Kidney epithelial cell (primary cell): Measurements from ENCODE around the gene LAYN. TPM values are rescaled to one million over a fixed set of nuclear protein-coding genes. Genes with fewer than 3 reads are reported as not detected.

Source experiments
- DNase-seq: peaks from one replicate; pipeline ENCODE4 v3.0.0-alpha.2; 2010; ENCODE audit warnings: low read depth
- H3K27me3 ChIP-seq: 2 replicates; pipeline ENCODE4 v1.6.0; 2011; ENCODE audit warnings: low read length; ENCODE audit not compliant: control insufficient read depth, insufficient read depth
- H3K36me3 ChIP-seq: 2 replicates; pipeline ENCODE4 v1.5.1; 2011; ENCODE audit warnings: low read length; ENCODE audit not compliant: control insufficient read depth, insufficient read depth
- H3K4me3 ChIP-seq: 2 replicates; pipeline ENCODE4 v1.5.1; 2011; ENCODE audit warnings: low read depth, mild to moderate bottlenecking, control low read depth, low read length
- total RNA-seq: library from RNA; depleted of rRNA; stranded (reverse); fragments of >200 nt; gene quantifications from 2 replicates; pipeline ENCODE4 v1.2.3, GENCODE V29; 2015
- TF ChIP-seq, protein P1 (sequence below): IDR thresholded peaks from 2 replicates; pipeline ENCODE4 v1.5.1; 2011; ENCODE audit warnings: mild to moderate bottlenecking, moderate library complexity, low read length, control low read depth, inconsistent platforms; ENCODE audit not compliant: insufficient read depth, poor library complexity, severe bottlenecking

LAYN gene
- total RNA-seq, 1 donor from 2014 or later, result 29.1 TPM

DNA sequence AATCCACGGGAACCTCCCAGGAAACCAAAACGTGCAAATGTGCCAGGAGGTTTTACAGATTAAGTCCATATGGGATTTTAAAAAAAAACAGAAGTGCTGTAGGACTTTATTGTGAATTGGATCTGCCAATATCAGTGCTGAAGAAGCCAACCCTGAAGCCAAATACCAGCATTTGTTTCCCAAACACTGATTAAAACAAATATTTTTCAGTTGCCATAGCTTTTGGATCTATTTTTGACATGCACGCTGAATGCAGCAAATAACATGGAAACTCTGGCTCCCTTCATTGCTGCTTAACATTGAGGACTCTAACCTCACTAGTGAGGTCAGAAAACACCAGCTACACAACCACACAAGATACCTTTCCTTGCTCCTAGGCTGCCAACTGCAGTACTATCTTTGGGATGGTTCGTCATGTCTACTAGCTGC lies 33.3 kb downstream of the LAYN start:
- H3K36me3 ChIP-seq, result no peaks in the 10 kb centered on the region
- H3K27me3 ChIP-seq, result no peaks in the 10 kb centered on the region
- DNase-seq, result no peak
- no peak overlapping the region for H3K4me3 ChIP-seq
- TF ChIP-seq, protein P1, sequence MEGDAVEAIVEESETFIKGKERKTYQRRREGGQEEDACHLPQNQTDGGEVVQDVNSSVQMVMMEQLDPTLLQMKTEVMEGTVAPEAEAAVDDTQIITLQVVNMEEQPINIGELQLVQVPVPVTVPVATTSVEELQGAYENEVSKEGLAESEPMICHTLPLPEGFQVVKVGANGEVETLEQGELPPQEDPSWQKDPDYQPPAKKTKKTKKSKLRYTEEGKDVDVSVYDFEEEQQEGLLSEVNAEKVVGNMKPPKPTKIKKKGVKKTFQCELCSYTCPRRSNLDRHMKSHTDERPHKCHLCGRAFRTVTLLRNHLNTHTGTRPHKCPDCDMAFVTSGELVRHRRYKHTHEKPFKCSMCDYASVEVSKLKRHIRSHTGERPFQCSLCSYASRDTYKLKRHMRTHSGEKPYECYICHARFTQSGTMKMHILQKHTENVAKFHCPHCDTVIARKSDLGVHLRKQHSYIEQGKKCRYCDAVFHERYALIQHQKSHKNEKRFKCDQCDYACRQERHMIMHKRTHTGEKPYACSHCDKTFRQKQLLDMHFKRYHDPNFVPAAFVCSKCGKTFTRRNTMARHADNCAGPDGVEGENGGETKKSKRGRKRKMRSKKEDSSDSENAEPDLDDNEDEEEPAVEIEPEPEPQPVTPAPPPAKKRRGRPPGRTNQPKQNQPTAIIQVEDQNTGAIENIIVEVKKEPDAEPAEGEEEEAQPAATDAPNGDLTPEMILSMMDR, result no peak

DNA sequence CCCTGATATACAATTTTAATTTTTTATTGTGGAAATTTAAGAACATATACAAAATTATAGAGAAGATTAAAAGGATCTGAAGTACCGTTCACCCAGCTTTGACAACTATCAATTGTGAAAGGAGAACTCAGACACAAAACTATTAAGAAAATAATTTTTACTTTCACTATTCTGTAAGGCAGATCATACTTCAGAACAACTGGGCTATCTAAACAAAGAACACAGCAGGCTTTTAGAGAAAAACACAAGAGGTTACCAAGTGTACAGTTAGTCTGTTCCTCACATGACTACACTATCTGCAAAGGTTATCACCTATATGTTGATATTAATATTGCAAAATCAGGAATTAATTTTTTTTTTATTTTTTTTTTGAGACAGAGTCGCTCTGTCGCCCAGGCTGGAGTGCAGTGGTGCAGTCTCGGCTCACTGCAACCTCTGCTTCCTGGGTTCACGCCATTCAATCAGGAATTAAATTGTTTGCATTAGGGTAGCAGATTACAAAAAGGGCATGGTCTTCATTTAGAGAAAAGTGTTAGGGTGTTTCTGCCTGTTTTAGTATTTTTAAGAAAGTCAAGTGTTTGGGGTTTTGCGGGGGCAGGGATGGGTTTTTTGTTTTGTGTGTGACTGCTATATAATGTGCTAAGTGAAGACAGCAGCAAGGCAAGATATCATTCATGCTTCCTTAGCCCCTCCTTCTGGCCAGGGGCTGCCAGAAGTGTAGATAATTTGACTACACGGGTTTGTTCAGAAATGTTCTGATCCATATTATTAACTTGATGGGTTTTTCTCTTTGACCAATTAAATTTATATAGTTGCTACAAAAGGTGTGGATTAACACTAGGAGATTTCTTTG lies 34.1 kb downstream of the LAYN start:
- no peaks in the 10 kb centered on the region for H3K27me3 ChIP-seq
- DNase-seq, result no peak
- no peak overlapping the region for H3K4me3 ChIP-seq
- no peaks in the 10 kb centered on the region for H3K36me3 ChIP-seq
- TF ChIP-seq, protein P1, result no peak

GRCh38 chr11:111575740-111576139 lies 35.2 kb downstream of the LAYN start:
- no peak for DNase-seq
- Histone ChIP-seq H3K36me3 (no peaks in the 10 kb centered on the region), H3K4me3 (no peak overlapping the region), H3K27me3 (no peaks in the 10 kb centered on the region)
- TF ChIP-seq, protein P1, result no peak

DNA sequence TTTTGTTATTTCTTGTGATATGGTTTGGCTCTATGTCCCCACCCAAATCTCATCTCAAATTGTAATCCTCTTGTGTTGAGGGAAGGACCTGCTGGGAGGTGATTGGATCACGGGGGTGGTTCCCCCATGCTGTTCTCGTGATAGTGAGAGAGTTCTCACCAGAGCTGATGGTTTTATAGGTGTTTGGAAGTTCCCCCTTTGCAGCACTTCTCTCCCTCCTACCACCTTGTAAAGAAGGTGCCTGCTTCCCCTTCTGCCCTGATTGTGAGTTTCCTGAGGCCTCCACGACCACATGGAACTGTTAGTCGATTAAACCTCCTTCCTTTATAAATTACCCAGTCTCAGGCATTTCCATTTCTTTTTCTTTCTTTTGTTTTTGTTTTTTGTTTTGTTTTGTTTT lies 37.3 kb downstream of the LAYN start:
- TF ChIP-seq, protein P1, result no peak
- no peaks in the 10 kb centered on the region for H3K36me3 ChIP-seq
- no peak overlapping the region for H3K4me3 ChIP-seq
- no peak for DNase-seq
- H3K27me3 ChIP-seq, result no peaks in the 10 kb centered on the region

DNA sequence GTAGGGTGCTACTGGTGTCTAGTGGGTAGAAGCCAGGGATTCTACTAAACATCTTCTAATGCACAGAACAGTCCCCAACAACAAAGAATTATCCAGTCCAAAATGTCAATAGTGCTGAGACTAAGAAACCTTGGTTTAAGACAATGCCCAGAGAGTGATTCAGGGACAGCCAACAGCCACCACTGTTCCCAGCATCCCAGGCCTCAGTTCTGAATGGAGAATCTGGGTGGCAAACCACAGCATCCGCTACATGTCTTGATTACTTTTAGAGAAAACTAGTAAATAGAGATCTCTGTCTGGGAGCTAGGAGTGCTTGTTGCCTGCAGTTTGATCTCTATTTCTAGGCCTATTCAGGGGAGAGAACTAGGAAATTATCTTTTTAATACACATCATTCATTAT lies 40.8 kb downstream of the LAYN start:
- no peak for DNase-seq
- no peaks in the 10 kb centered on the region for H3K27me3 ChIP-seq
- H3K36me3 ChIP-seq, result no peaks in the 10 kb centered on the region
- H3K4me3 ChIP-seq, result no peak overlapping the region
- TF ChIP-seq, protein P1, result no peak

DNA sequence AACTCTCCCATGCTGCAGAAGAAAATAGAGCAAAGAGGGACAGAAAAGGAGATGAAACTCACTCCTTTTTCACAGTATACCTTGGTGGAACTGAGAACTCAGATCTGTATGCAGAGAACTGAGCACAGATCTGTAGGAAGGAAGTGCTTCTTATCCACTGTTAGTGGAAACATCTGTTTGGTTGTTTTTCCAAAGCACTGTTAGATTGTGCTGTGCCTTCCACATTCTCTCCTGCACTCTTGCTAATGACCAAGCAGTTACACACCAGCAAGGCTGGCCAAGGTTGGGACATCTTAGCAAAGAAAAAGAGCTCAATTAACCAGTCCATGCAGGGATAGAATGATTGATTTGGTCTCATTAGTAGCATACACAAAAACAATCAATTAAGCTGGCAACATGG lies 41.6 kb downstream of the LAYN start:
- DNase-seq, result no peak
- Histone ChIP-seq H3K4me3 (no peak overlapping the region), H3K27me3 (no peaks in the 10 kb centered on the region), H3K36me3 (no peaks in the 10 kb centered on the region)
- TF ChIP-seq, protein P1, result no peak
